K562 (cell line): Measurements from ENCODE around the gene TNFSF11. TPM values are rescaled to one million over a fixed set of nuclear protein-coding genes. Genes with fewer than 3 reads are reported as not detected.

ENCODE experiments used
- ATAC-seq: fragments of 200-7000 bp; cut with Tn5 transposase; 3 replicates; pipeline ENCODE4 v1.9.1; 2020; ENCODE audit warnings: moderate library complexity
- BruUV-seq: library from RNA; stranded (reverse); fragments of 400-500 nt; replicated peaks from 2 replicates; lab custom pipeline; 2021; lab: Mats Ljungman, UMichigan
- CTCF ChIA-PET: fragments of 300-600 bp; formaldehyde crosslinking; extraction: SDS; loops from one replicate; lab custom pipeline; 2021; ENCODE audit warnings: low intra/inter-chr PET ratio; lab: Yijun Ruan, JAX
- POLR2A ChIA-PET: fragments of 300-600, 350-650 bp; sonication (Branson Sonifier 250); formaldehyde crosslinking; extraction: SDS; loops from one replicate; lab custom pipeline; 2021; ENCODE audit warnings: antibody characterized with exemption, inconsistent platforms; lab: Yijun Ruan, JAX
- DNase-seq, 4 experiments: peaks; one replicate each; pipeline versions ENCODE4 v3.0.0 to v3.0.0-alpha.2; 2011 to 2018; ENCODE audit warnings: low spot score in 3 of 4, mixed read lengths in 3 of 4; ENCODE audit errors: extremely low read depth in 1 of 4
- FAIRE-seq: peaks from 2 replicates; lab custom pipeline; 2011; peaks lifted over from hg19 to GRCh38; lab: Jason Lieb, UNC
- H2AFZ ChIP-seq: 2 replicates; pipeline ENCODE4 v1.6.0; 2011; ENCODE audit warnings: low read depth, low read length, control low read depth, inconsistent platforms
- H3K27ac ChIP-seq: fragments of 200-600 bp; 3 replicates; pipeline ENCODE4 v1.8.0; 2011; ENCODE audit warnings: low read depth, mild to moderate bottlenecking, control low read depth, inconsistent platforms, low read length, moderate library complexity, mixed read lengths; ENCODE audit errors: extremely low read depth
- H3K27me3 ChIP-seq, 2 experiments: fragments of 300-600 bp in 1 of 2; 2 replicates in 1 of 2; 3 replicates in 1 of 2; pipeline versions ENCODE4 v1.6.0 to v1.8.0; 2011; ENCODE audit warnings: inconsistent platforms in 2 of 2, low read length in 2 of 2, mild to moderate bottlenecking in 1 of 2, mixed read lengths in 1 of 2, moderate library complexity in 1 of 2; ENCODE audit not compliant: control insufficient read depth in 2 of 2, insufficient read depth in 2 of 2
- H3K36me3 ChIP-seq: fragments of 300-600 bp; 3 replicates; pipeline ENCODE4 v1.8.0; 2011; ENCODE audit warnings: mild to moderate bottlenecking, low read length, inconsistent platforms; ENCODE audit not compliant: control insufficient read depth, insufficient read depth
- H3K4me1 ChIP-seq, 2 experiments: fragments of 200-600 bp in 1 of 2; replicated peaks in 1 of 2; 2 replicates in 1 of 2; 3 replicates in 1 of 2; pipeline versions ENCODE4 v1.5.1 to v1.8.0; 2011; ENCODE audit warnings: inconsistent platforms in 2 of 2, low read length in 2 of 2, mild to moderate bottlenecking in 1 of 2, mixed read lengths in 1 of 2, moderate library complexity in 1 of 2; ENCODE audit not compliant: control insufficient read depth in 2 of 2, insufficient read depth in 2 of 2
- H3K4me2 ChIP-seq: 2 replicates; pipeline ENCODE4 v1.6.1; 2011; ENCODE audit warnings: low read length, control low read depth, inconsistent platforms, mixed read lengths; ENCODE audit not compliant: insufficient read depth
- H3K4me3 ChIP-seq: fragments of 200-600 bp; sonication (generic), shearing (Covaris generic); 2 replicates; pipeline ENCODE4 v1.5.1; 2016; ENCODE audit warnings: control low read depth, inconsistent platforms
- H3K79me2 ChIP-seq: fragments of 200-600 bp; 3 replicates; pipeline ENCODE4 v1.8.0; 2011; ENCODE audit warnings: low read length, inconsistent platforms; ENCODE audit not compliant: control insufficient read depth, insufficient read depth
- H3K9ac ChIP-seq, 2 experiments: 2 replicates each; pipeline versions ENCODE4 v1.6.0 to v1.6.1; 2011; ENCODE audit warnings: low read depth in 2 of 2, low read length in 2 of 2, control low read depth in 1 of 2, inconsistent platforms in 1 of 2, mild to moderate bottlenecking in 1 of 2, mixed read lengths in 1 of 2; ENCODE audit not compliant: insufficient read depth in 1 of 2
- H3K9me1 ChIP-seq: one replicate; pipeline ENCODE4 v1.6.0; 2011; ENCODE audit warnings: inconsistent platforms, mild to moderate bottlenecking, low read length, moderate library complexity; ENCODE audit not compliant: control insufficient read depth, insufficient read depth
- H3K9me3 ChIP-seq: replicated peaks from 2 replicates; pipeline ENCODE4 v1.5.1; 2011; ENCODE audit warnings: low read depth, low read length, inconsistent platforms; ENCODE audit not compliant: control insufficient read depth, insufficient read depth
- H4K20me1 ChIP-seq: replicated peaks from 2 replicates; pipeline ENCODE4 v1.6.1; 2011; ENCODE audit warnings: low read length, inconsistent platforms, mixed read lengths; ENCODE audit not compliant: control insufficient read depth, insufficient read depth
- ARHGAP35 ChIP-seq: fragments of 450-650 bp; IDR thresholded peaks from 2 replicates; pipeline ENCODE4 v1.6.1; 2018; ENCODE audit not compliant: partially characterized antibody
- BCOR ChIP-seq: fragments of 450-650 bp; IDR thresholded peaks from 2 replicates; pipeline ENCODE4 v1.6.1; 2016
- BMI1 ChIP-seq: fragments of 150-350 bp; IDR thresholded peaks from 2 replicates; pipeline ENCODE4 v1.6.1; 2014; ENCODE audit warnings: low read length
- FOXA1 ChIP-seq: fragments of 450-650 bp; IDR thresholded peaks from 2 replicates; pipeline ENCODE4 v1.6.1; 2016; ENCODE audit warnings: mild to moderate bottlenecking, borderline replicate concordance
- KAT8 ChIP-seq: fragments of 450-650 bp; IDR thresholded peaks from 2 replicates; pipeline ENCODE4 v1.6.1; 2016; ENCODE audit warnings: low read depth, mild to moderate bottlenecking
- NUFIP1 ChIP-seq: fragments of 450-650 bp; IDR thresholded peaks from 2 replicates; pipeline ENCODE4 v1.6.1; 2018; ENCODE audit not compliant: partially characterized antibody
- RCOR1 ChIP-seq, 2 experiments: IDR thresholded peaks; 2 replicates each; pipeline ENCODE4 v1.6.1; 2012; ENCODE audit warnings: low read depth in 2 of 2, low read length in 2 of 2, borderline replicate concordance in 1 of 2, improper control_type of control experiment in 1 of 2
- WHSC1 ChIP-seq: IDR thresholded peaks from one replicate; pipeline ENCODE4 v1.6.1; 2012; ENCODE audit warnings: low read length, control low read depth, inconsistent platforms
- ZNF124 ChIP-seq: sonication (generic); formaldehyde crosslinking; IDR thresholded peaks from 2 replicates; pipeline ENCODE4 v1.8.1; 2022; ENCODE audit warnings: missing genetic modification reagents
- ZNF175 ChIP-seq: fragments of 200-800 bp; sonication (Bioruptor generic); IDR thresholded peaks from 2 replicates; pipeline ENCODE4 v1.6.1; 2016; ENCODE audit warnings: low read depth, mild to moderate bottlenecking, missing genetic modification characterization, missing compliant biosample characterization
- ZNF507 ChIP-seq: conservative IDR thresholded peaks from 2 replicates; pipeline ENCODE4 v1.6.1; 2017; ENCODE audit warnings: missing genetic modification characterization, missing compliant biosample characterization
- ZNF695 ChIP-seq: fragments of 450-650 bp; formaldehyde crosslinking; IDR thresholded peaks from 2 replicates; pipeline ENCODE4 v1.4.0; 2020; ENCODE audit warnings: mild to moderate bottlenecking, moderate library complexity
- ZNF77 ChIP-seq: fragments of 250-450 bp; sonication (Bioruptor Pico); IDR thresholded peaks from 2 replicates; pipeline ENCODE4 v1.5.0; 2020
- WGBS: fragments of 100-300 bp; shearing (Covaris generic); methylation state at CpG from one replicate; pipeline ENCODE4 v1.1.6; 2016; ENCODE audit warnings: low coverage, mixed read lengths; ENCODE audit not compliant: insufficient coverage; ENCODE audit errors: missing lambda C conversion rate; 5-methylcytosine and 5-hydroxymethylcytosine counted together
- in situ Hi-C: fragments of 300-500 bp; cut with MboI; formaldehyde crosslinking; loops from 4 replicates; pipeline ENCODE4 v1.15.0; 2018; ENCODE audit warnings: inconsistent platforms, mixed read lengths
- intact Hi-C: fragments of 100-400 bp; cut with micrococcal nuclease; formaldehyde crosslinking; loops from 2 replicates; pipeline ENCODE4 v1.14.2; 2022
- polyA plus RNA-seq, 8 experiments: library from polyadenylated mRNA; depleted of rRNA in 4 of 8; stranded (reverse) in 5 of 8; unstranded in 3 of 8; fragments of >200 nt; fragmentation: Nextera tagmentation in 2 of 8; fragmentation: Illumina TruSeq in 1 of 8; extraction: Ambion mirVana in 2 of 8; extraction: Trizol in 1 of 8; gene quantifications; 2 replicates each; pipeline versions ENCODE4 v1.2.1 to v1.2.3, GENCODE V29; 2011 to 2014; ENCODE audit warnings: inconsistent platforms in 1 of 8, missing spikeins in 1 of 8
- total RNA-seq, 7 experiments: library from RNA; depleted of rRNA in 6 of 7; stranded (reverse); fragments of >200 nt in 6 of 7; fragmentation: Illumina TruSeq in 2 of 7; extraction: Trizol in 2 of 7; gene quantifications; 2 replicates each; pipeline versions ENCODE4 v1.2.1 to v1.2.3, GENCODE V29; 2011 to 2021; ENCODE audit warnings: low replicate concordance in 1 of 7
- TF ChIP-seq, protein P1 (sequence below): fragments of 250-450 bp; sonication (Bioruptor Pico); IDR thresholded peaks from 2 replicates; pipeline ENCODE4 v1.5.0; 2021; ENCODE audit warnings: mild to moderate bottlenecking, borderline replicate concordance

Gene TNFSF11
- total and polyA plus RNA-seq, 9 of the 15 experiments (the other 6 are each of a cell fraction or from before 2014, with no cell fraction given) = not detected

DNA sequence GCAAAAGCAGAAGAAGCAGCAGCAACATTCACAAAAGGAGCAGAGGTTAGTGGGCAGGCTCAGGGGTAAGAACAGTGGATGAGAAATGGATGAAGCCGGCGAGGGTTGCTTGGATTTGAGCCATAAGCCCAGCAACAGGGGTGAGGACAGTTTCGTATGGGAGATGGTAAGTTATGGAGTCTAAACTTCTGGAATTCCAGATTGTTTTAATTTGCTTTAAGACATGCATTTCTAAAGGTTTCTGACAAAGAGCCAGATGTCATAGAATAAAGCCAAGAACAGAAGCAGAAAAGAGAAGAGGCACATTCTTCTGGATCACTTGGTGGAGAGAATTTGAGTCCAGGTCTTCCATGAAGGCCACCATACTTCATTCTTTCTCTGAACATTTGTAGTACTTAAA lies 76.6 kb downstream of the TNFSF11 start (continued):
- TF ChIP-seq ZNF507 (tag) (no peak), BMI1 (no peak)

DNA sequence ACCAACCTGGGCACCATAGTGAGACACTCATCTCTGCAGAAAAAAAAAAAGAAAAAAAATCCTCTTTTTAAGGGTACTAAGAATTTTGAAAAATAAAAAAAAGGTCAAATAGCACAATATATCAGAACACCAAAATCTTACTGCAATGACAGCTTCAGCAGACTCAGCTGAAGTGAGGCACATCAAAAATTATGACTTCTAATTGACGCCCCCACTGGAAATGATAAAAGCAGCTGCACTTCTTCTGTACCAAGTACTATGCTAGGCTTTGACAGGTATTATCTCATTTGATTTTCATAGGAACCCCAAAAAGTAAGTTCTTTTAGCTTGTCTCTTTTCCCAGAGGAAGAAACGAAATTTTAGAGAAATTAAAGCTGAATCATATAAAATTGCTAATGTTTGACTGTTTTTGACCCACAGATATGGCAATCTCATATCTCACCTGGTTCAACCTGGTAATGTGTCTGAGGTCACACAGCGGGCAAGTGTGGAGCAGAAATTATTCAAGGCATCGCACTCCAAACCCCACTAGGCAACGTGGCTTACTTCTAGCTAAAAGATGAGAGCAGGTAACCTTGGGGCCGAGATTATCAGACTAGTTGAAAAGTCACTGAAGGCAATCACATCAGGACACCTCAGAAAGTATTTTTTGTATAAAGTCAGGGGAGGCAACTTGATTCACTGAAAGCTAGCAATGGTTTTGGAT lies 78.1 kb downstream of the TNFSF11 start:
- Histone ChIP-seq H3K27ac (no peak overlapping the region), H4K20me1 (no peaks in the 10 kb centered on the region), H3K9ac (no peak overlapping the region), H3K36me3 (no peaks in the 10 kb centered on the region), H2AFZ (no peak overlapping the region), H3K9me3 (no peaks in the 10 kb centered on the region), H3K4me3 (no peak overlapping the region), H3K4me2 (no peak overlapping the region), H3K27me3 (no peaks in the 10 kb centered on the region; a peak in 1 of 5 replicates)
- ATAC-seq (no peak), FAIRE-seq (no peak), DNase-seq (no peak)
- no TSS peak for BruUV-seq
- in situ Hi-C loops = no loop called here
- CTCF ChIA-PET = no interaction called here
- intact Hi-C loops = no loop called here
- no peak for TF ChIP-seq FOXA1
- TF ChIP-seq KAT8 = no peak
- TF ChIP-seq, protein P1, sequence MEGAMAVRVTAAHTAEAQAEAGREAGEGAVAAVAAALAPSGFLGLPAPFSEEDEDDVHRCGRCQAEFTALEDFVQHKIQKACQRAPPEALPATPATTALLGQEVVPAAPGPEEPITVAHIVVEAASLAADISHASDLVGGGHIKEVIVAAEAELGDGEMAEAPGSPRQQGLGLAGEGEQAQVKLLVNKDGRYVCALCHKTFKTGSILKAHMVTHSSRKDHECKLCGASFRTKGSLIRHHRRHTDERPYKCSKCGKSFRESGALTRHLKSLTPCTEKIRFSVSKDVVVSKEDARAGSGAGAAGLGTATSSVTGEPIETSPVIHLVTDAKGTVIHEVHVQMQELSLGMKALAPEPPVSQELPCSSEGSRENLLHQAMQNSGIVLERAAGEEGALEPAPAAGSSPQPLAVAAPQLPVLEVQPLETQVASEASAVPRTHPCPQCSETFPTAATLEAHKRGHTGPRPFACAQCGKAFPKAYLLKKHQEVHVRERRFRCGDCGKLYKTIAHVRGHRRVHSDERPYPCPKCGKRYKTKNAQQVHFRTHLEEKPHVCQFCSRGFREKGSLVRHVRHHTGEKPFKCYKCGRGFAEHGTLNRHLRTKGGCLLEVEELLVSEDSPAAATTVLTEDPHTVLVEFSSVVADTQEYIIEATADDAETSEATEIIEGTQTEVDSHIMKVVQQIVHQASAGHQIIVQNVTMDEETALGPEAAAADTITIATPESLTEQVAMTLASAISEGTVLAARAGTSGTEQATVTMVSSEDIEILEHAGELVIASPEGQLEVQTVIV (CRISPR knock-in tag) = no peak
- no peak for TF ChIP-seq ARHGAP35
- no peak for TF ChIP-seq ZNF77 (CRISPR knock-in tag)
- no peak for TF ChIP-seq NUFIP1
- no peak for TF ChIP-seq ZNF175 (CRISPR knock-in tag)
- TF ChIP-seq ZNF124 = no peak
- TF ChIP-seq RCOR1 (IDR thresholded peaks at IDR 0.05; ENCODE audit: borderline replicate concordance in 1 of 2, low read depth in 2 of 2, low read length in 2 of 2) = no peak
- no peak for TF ChIP-seq WHSC1
- TF ChIP-seq ZNF695 (CRISPR knock-in tag) = no peak
- no peak for TF ChIP-seq BCOR
- TF ChIP-seq, all 486 proteins: peak for 0
- Histone ChIP-seq H3K9me1 (no peaks in the 10 kb centered on the region), H3K79me2 (no peaks in the 10 kb centered on the region), H3K4me1 (no peaks in the 10 kb centered on the region)
- POLR2A ChIA-PET = interaction anchor here (0.6 kb wide), 1 partner anchor 698 kb away, joined by 3 read pairs; no protein-coding TSS in a partner anchor
- WGBS = 2% methylated on average over 6 of the region's 6 CpGs
